ENCODE results near the gene C17orf58.

Gene C17orf58

GRCh38 chr17:67947325-67947813, 48.9 kb downstream of the C17orf58 start:
- DNase-seq, result no peak

- no peak for DNase-seq
These were observed 49.8 kb downstream of the C17orf58 start for GRCh38 chr17:67946513-67946912.

GRCh38 chr17:67944035-67944434, 52.2 kb downstream of the C17orf58 start:
- no peak for DNase-seq

- no peak for DNase-seq
These were observed 53.5 kb downstream of the C17orf58 start for GRCh38 chr17:67942810-67943209.

Data from activated CD4-positive, alpha-beta T cell treated with anti-CD3 and anti-CD28 coated beads, Interleukin-2, amount 50 U/mL, for 16 hours (primary cell).